ENCODE results near the gene FSIP1. TPM values are rescaled to one million over a fixed set of nuclear protein-coding genes. Genes with fewer than 3 reads are reported as not detected.
"Not testable (repeated sequence)": the region's sequence is repeated elsewhere in the genome, so short reads cannot be mapped to it uniquely, and the experiment has no call there.

FSIP1 gene
- 0.69 and 5.5 TPM in 2 replicates for total RNA-seq

- peak; percentile 86 for DNase-seq (ENCODE audit: low read depth)
Measured at GRCh38 chr15:39782441-39783138, at the start of gene FSIP1. FSIP1 (minus strand) TSS chr15:39782841; CDS start chr15:39776524, 6,317 bp downstream.

- DNase-seq (ENCODE audit: low read depth): no peak
Measured at GRCh38 chr15:39830166-39830565, 47.5 kb upstream of the FSIP1 start.

GRCh38 chr15:39828374-39828931 is 45.8 kb upstream of the FSIP1 start:
- peak; percentile 65 for DNase-seq (ENCODE audit: low read depth)

GRCh38 chr15:39826975-39827374 is 44.3 kb upstream of the FSIP1 start:
- DNase-seq (ENCODE audit: low read depth): no peak

- DNase-seq (ENCODE audit: low read depth): no peak
Measured at GRCh38 chr15:39823634-39824033, 41.0 kb upstream of the FSIP1 start.

- DNase-seq (ENCODE audit: low read depth): no peak
Measured at GRCh38 chr15:39820050-39820602, 37.5 kb upstream of the FSIP1 start.

GRCh38 chr15:39819533-39819932 is 36.9 kb upstream of the FSIP1 start:
- no peak for DNase-seq (ENCODE audit: low read depth)

- DNase-seq (ENCODE audit: low read depth): no peak
Measured at GRCh38 chr15:39817892-39818291, 35.3 kb upstream of the FSIP1 start.

GRCh38 chr15:39814489-39814888 is 31.8 kb upstream of the FSIP1 start:
- no peak for DNase-seq (ENCODE audit: low read depth)

- DNase-seq (ENCODE audit: low read depth): not testable (repeated sequence)
Measured at GRCh38 chr15:39812651-39813050, 30.0 kb upstream of the FSIP1 start.

GRCh38 chr15:39808909-39809308 is 26.3 kb upstream of the FSIP1 start:
- DNase-seq (ENCODE audit: low read depth): no peak

- no peak for DNase-seq (ENCODE audit: low read depth)
Measured at GRCh38 chr15:39807791-39808190, 25.1 kb upstream of the FSIP1 start.

- peak; percentile 92 for DNase-seq (ENCODE audit: low read depth)
Measured at GRCh38 chr15:39804026-39804425, 21.4 kb upstream of the FSIP1 start.

- DNase-seq (ENCODE audit: low read depth): no peak
Measured at GRCh38 chr15:39803016-39803415, 20.4 kb upstream of the FSIP1 start.

- no peak for DNase-seq (ENCODE audit: low read depth)
Measured at GRCh38 chr15:39801641-39802309, 19.1 kb upstream of the FSIP1 start.

- no peak for DNase-seq (ENCODE audit: low read depth)
Measured at GRCh38 chr15:39799552-39800011, 16.9 kb upstream of the FSIP1 start.

- DNase-seq (ENCODE audit: low read depth): no peak
Measured at GRCh38 chr15:39798382-39798781, 15.7 kb upstream of the FSIP1 start.

GRCh38 chr15:39797407-39797806 is 14.8 kb upstream of the FSIP1 start:
- no peak for DNase-seq (ENCODE audit: low read depth)

GRCh38 chr15:39796601-39797000 is 14.0 kb upstream of the FSIP1 start:
- no peak for DNase-seq (ENCODE audit: low read depth)

- DNase-seq (ENCODE audit: low read depth): no peak
Measured at GRCh38 chr15:39795486-39795885, 12.8 kb upstream of the FSIP1 start.

- no peak for DNase-seq (ENCODE audit: low read depth)
Measured at GRCh38 chr15:39794954-39795353, 12.3 kb upstream of the FSIP1 start.

- DNase-seq (ENCODE audit: low read depth): no peak
Measured at GRCh38 chr15:39793923-39794322, 11.3 kb upstream of the FSIP1 start.

GRCh38 chr15:39792844-39793335 is 10.2 kb upstream of the FSIP1 start:
- no peak for DNase-seq (ENCODE audit: low read depth)
